Urothelium cell line (cell line): ENCODE measurements around the gene ST6GALNAC4.
"Not testable (repeated sequence)": the region's sequence is repeated elsewhere in the genome, so short reads cannot be mapped to it uniquely, and the experiment has no call there.

Experiments
- DNase-seq: peaks from one replicate; pipeline ENCODE4 v3.0.0; 2011; ENCODE audit warnings: low spot score, mixed read lengths
- FAIRE-seq: peaks from 2 replicates; lab custom pipeline; 2011; peaks lifted over from hg19 to GRCh38; lab: Jason Lieb, UNC

Gene ST6GALNAC4

DNA sequence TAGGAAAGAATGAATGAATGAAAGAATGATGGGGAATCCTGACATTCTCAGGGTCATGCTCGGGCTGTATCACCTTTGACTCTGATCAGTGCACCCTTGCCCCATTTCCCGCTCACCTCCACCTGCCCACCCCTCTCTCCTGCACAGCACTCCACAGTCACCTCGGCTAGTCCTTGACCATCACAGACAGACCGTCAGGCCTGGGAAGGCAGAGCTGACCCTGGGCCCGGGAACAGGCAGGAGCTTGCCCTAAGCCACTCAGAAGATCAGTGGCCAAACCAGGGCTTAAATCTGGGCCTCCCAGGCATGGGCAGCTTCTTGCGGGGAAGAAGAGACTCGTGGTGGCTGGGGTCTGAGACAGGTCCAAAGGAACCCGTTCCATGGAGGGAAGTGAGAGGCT, 21.0 kb downstream of the ST6GALNAC4 start:
- FAIRE-seq (no peak), DNase-seq (no peak)

DNA sequence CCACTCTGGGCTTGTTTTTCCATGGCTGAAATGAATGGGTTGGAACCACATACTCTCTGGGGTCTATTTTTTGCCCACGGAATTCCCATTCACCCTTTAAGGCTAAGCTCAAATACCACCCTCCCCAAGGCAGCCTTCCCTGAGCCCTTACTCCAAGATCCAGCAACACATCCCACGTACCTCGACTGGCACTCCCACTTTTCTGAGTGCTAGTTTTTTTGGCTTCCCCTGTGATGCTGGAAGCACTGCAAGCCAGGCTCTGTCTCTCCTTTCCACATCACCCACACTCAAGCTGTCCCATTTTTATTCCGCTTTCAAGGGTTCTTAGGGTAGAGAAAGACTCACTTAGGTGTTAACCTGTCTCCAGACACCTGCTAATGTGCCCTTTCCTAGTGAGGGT, 23.4 kb downstream of the ST6GALNAC4 start:
- DNase-seq, result no peak
- no peak for FAIRE-seq

DNA sequence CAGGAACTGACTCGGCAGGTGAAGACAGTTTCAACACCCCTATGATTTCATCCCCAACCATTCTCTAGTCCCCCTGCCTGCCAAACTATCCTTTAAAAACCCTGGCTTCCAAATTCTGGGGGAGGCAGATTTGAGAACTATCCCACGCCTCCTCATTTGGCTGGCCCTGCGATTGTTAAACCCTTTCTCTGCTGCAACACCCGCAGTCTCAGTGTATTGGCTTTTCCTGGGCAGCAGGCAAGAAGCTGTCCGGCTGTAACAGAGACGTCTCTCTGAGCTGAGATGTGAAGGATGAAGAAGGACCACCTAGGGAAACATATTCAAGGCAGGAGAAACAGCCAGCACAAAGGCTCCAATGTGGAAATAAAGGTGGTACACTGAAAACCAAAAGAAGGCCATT, 24.0 kb downstream of the ST6GALNAC4 start:
- DNase-seq (no peak), FAIRE-seq (no peak)

DNA sequence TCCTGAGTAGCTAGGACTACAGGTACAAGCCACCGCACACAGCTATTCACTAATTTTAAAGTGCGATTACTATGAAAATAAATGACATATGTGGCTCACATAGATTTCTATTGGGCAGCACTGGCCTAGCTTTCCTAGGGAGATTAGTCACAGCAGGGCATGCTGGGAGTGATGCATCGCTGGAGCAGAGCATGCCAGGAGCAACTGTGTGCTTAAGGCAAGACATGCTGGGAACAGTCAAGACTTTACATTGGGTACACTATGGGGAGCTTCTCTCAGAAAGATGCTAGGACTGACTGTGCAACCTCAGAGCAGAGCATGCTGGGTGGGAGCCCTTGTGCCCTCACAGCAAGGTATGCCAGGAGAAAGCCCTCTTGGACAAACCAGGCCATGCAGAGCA, 26.8 kb downstream of the ST6GALNAC4 start:
- FAIRE-seq (no peak), DNase-seq (no peak)

DNA sequence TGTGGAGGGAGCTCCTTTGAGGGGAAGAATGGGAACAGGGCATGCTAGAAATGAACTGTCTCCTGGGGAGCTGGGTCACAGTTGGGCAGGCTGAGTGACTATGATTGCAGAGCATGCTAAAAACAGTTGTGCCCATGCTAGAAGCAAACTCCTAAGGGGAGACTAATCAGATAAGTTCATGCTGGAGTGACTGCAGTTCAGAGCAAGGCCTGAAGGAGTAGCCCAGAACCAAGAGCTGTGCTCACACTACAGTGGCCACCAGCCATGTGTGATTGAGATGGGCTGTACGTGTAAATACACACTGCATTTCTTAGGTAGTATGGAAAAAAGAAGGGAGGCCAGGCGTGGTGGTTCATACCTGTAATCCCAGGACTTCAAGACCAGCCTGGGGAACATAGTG, 29.0 kb downstream of the ST6GALNAC4 start:
- FAIRE-seq (no peak), DNase-seq (no peak)

DNA sequence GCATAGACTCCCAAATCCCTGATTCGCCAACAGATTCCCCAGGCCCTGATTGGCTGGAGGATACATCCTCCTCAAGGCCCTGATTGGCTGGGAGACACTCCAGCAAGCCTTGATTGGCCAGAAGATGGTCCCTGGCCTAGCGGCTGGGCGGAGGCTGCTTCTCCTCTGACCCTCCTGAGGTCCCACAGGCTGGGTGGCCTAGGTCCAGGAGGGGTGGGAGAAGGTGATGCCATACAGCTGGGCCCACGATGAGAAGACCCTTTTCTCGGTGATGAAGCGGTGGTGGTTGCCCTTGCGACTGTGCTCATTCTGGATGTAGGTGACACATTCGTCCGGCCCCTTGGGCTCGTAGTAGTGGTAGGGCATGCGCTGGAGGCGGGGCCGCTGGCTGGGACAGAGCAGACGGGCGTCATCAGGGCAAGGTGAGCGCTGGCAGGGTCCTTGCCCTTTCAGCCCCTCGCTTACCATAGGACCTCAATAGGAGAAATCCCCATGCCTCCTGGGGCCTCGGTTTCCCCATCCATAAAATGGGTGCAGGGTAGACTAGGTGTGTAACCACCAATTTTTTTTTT, 30.4 kb downstream of the ST6GALNAC4 start:
- DNase-seq (no peak), FAIRE-seq (no peak)

DNA sequence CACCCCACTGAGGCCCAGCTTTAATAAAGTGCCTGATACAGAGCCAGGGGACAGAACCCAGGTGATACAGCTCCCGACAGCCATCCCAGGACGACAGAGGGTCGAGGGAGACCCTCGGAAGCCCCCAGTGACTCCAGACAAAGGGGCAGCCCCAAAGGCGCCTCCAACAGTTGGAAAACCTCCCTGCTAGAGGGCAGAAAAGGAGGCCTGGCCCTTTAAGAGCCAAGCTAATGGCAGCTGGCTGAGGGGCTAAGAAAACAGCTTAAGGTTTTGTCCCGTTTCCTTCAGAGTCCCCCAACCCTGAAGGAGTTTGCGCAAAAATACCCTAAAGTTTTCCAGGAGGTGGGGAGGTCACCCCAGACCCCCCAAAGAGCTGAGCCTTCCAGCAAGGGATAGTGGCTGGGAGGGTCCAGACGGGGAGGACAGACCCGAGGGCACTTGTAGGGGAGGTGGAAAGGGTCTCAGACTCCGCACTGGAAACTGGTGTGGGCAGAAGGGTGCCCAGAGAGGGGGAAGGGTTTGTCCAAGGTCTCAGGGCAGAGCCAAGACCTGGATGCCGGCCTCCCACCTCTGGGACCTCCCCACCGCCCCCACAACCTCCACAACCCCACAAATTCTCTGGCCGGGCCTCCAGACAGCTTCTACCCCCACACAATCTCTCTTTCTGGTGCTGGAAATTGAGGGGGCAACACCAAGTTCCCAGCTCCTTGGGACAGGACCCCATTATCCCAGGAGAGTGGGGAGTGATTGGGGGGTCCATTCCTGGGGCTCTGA, 31.1 kb downstream of the ST6GALNAC4 start:
- FAIRE-seq (no peak), DNase-seq (no peak)

DNA sequence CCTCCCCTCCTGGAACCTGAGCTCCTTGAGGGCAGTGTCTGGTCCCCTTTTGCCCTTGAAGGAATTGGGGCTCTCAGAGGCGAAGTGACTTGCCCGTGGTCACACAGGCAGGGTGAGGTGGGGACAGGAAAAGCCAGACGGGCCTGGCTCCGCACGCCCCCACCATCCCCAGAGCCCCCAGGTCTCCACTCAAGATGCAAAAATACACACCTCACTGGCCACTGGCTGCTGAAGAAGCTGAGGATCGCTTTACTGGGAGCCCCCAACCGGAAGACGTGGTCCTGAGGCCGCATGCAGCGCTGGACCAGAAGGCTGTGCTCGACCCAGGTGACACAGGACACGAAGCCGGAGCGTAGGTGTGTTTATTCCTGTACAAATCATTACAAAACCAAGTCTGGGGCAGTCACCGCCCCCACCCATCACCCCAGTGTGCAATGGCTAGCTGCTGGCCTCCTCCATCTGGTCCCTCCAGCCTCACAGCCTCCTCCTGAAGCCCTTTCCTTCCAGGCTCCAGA, 31.8 kb downstream of the ST6GALNAC4 start:
- no peak for DNase-seq
- no peak for FAIRE-seq

DNA sequence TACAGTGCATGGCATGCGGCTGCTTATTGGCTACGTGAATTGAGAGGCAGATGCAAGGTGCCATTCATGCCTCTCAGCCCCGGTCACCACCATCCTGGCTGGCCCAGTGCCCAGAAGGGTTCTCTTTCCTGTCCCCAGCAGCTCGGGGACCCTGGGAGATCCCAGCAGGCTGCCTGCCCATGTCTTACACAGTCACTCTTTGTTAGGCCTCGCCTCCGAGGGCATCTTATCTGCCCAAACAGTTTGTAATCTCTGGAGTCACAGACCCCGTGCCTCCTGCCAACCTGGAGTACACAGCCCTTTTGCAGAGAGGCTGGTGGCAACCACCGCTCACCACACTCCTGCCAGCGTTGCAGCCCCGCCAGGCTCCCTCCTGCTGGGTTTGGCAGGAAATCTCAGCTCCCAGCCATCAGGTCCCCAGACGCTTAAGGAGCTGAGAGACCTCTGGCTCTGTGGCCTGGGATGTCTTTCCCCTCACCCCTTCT, 32.4 kb downstream of the ST6GALNAC4 start:
- DNase-seq (no peak), FAIRE-seq (no peak)

DNA sequence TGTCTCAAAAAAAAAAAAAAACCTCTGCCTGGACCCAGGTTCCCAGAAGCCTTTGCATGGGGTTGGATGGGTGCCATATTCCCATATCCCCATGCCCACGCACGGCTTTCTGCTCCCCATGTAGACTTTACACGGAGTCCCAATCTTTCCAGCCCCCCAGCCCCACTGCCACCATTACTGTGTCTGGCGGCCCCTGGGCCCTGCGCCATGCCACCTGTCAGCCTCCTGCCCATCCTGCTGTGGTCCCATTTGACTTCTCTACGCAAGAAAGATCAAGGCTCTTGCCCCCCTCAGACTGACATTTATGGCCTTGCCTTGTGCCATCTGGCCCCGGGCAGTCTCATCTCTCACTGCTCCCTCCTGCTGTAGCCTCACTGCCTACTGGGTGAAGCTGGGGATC, 32.9 kb downstream of the ST6GALNAC4 start:
- FAIRE-seq (no peak), DNase-seq (no peak)

DNA sequence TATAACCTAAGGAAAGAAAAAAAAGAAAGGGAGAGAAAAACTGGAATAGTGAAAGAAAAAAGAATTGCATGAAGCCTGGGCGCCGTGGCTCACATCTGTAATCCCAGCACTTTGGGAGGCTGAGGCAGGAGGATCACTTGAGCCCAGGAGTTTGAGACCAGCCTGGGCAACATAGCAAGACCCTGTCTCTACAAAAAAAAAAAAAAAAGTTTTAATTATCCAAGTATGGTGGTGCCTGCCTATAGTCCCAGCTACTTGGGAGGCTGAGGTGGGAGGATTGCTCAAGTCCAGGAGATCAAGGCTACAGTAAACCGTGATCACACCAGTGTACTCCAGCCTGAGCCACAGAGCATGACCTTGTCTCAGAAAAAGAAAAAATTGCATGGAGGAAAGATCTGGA, 35.1 kb downstream of the ST6GALNAC4 start:
- not testable (repeated sequence) for DNase-seq, FAIRE-seq

DNA sequence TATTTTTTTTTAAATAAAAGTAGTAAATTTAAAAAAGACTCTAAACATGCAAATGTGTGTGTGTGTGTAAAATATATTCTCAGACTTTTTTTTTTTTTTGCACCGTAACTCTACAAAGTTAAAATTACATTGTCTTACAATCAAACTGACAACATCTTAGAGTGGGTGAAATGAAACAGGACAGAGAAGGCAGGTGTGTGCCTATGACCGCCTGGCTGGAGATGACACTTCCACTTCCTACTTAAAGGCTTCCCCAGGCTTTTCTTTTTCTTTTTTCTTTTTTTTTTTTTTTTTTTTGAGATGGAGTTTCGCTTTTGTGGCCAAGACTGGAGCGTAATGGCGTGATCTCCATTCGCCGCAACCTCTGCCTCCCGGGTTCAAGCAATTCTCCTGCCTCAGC, 36.7 kb downstream of the ST6GALNAC4 start:
- no peak for DNase-seq
- no peak for FAIRE-seq

DNA sequence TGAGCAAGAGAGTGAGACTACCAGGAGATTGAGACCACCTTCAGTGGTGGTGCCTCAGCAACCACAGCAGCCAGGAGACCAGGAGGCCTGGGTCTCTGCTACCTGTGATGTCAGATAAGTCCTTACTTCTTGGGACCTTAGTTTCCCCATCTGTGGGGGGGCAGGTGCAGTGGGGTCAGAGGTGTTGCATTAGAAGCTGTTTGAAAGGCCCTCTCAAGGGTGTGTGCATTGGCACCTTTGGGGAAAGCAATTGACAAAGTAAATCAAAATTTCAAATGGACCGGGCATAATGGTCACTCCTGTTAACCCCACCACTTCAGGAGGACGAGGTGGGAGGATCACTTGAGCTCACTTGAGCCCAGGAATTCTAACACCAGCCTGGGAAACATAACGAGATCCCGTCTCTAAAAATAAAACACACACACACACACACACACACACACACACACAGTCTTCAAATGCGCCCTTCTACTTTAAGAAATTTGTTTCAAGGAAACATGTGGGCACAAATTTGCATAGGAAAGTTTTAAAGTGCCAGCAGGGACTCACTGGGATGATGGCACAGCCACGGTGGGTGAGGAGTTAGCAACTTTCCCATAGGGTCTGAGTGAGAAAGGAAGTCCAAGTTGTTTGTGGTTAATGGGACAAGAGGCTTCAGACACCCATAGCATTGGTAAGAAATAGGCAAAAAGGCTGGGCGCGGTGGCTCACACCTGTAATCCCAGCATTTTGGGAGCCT, 38.0 kb downstream of the ST6GALNAC4 start:
- DNase-seq (no peak), FAIRE-seq (no peak)

DNA sequence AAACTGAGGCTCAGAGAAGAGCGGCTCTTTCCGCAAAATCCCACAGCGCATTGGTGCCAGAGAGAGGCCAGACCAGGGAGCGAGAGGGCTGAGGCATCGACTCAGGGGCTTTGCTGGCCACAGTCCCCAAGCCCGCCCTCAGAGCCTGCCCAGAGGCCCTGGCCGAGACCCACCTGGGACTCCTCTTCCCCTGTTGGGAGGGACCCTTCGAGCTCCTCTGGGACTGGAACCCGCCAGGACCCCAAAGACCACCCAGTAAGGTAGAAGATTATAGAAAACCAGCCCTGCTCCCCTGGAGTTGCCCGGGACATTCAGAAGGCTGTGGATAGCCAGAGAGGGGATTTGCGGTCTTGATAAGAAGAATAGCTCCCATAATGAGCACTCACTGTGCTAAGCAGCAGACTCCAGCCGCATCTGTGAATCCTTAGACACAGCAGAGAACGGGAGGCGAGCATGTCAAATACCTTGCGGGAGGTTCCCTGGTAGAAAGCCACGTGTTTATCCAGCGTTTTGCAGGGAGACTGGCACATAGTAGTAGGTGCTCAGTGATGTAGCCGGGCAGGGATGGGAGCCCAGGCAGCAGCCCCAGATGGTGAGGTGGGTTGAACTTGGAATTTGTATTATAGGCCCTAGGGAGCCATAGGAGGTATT, 38.7 kb downstream of the ST6GALNAC4 start:
- DNase-seq, result no peak

DNA sequence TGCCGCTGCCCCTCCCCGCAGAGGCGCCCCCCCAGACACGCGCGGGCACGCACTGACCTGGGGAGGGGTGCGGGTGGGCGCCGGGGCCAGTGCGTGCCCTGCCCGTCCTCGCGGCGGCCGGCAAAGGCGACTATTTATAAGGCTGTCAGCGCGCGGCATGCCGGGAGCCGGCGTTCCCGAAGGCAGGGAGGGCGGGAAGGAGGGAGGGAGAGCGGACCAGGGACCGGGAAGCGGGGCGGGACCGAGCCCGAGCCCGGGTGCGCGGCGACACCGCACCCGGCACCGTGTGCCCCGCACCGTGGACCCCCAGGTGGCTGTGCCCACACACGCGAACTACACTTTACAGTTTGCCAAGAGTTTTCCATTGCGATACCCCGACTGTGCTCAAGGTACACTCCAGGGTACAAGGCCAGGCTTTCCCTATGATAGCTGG, 39.3 kb downstream of the ST6GALNAC4 start, which contains the start of gene AK1:
Gene AK1, minus strand, starts transcription at position 110 of the 433 bp plus-strand sequence. CDS start 3,058 bp downstream, outside the sequence.
- FAIRE-seq (no peak), DNase-seq (peak; percentile 76)

More for the DNA sequence above, 38.7 kb downstream of the ST6GALNAC4 start:
- no peak for FAIRE-seq

DNA sequence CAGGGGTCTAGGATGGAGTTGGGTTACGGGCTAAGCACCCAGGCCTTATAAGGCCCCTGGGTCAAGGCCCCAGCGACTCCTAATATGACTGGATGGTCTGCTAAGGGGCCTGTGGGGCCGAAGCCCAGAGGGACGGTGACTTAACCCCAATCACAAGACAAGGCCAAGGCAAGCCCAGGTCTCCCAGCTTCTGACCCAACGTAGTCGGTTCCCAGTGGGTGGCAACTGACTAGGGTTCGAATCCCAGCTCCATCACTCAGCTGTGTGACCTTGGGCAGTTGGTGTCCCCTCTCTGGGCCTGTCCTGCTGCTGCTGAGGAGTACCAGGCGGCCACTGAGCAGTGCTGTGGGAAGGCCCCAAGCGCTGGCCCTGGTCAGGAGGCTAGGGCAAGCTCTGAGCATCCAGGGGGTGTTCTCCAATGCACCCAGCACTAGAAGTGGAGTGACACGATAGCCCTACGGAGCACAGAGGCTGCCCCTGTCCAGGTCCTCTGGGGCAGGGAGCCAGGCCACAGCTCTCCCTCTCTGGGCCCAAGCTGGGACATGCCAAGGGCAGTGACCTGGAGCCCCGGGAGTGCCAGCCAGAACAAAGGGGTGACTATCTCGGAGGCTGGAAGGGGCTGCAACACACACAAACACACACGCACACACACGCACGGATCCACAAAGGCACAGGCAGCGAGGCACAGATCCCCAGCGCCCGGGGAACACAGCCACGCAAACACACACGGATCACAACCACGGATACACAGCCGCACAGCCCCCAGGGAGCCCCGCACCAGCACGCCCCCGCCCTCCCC, 39.9 kb downstream of the ST6GALNAC4 start:
- FAIRE-seq, result no peak
- DNase-seq, result no peak

DNA sequence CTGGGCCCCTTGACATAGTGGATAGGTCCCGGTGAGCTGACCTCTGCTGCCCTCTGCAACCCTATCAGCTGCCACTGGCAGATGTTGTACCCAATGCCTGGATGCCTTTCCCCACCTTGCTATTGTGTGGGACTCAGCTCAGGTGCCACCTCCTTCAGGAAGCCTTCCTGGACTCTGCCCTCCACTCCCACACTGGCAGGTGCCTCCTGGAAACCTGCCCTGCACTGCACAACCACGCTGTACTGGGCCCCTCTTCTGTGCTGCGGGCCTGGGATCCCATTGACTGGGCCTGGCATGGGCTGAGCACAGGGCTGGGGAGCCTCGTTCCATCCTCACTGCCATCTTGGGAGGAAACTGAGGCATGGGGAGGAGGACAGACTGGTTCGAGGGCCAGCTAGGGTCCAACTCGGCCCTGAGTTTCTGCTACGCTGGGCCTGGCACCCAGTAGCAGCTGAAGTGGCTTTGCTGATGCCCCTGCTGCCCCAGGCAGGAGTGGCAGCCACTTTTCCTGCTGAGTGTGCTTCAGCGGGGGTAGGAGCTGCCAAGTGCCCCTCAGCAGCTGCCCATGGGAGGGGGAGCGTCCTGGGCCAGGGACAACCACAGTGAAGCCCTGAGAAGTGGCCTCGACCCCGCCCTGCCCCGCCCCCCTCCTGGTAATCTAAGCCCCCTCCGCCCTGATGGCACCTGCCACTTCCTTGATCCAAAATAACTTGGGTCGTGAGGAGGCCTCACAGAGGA, 40.6 kb downstream of the ST6GALNAC4 start:
- no peak for DNase-seq
- no peak for FAIRE-seq

DNA sequence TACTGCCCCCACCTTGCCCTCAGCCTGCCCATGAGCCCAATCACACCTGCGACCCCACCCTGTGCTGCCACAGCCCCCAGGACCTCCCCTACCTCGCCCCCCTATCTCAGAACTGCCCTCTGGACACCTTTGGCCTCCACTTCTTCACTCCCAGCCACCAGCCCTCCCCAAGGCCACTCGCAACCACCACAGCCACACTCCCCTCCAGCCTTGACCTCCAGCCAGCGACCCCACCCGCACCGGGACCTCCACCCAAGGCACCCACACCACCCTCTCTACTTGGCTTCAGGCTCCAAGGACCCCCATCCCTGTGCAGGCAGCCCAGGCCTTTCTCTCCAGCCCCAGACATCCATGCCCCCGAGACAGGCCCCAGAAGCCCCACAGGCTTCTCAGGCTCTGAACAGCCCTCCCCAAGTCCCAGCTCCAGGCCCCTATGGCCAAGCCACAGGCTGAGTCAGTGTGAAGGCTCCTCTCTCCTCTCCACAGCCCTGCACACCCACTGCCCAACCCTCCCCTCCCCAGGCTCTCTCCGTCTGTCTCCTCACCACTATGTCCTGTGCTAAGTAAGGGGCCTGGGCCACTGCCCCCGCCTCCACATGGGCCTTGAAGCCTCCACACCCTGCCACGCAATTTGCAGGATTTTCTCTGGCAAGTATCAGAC, 41.4 kb downstream of the ST6GALNAC4 start:
- no peak for FAIRE-seq
- DNase-seq, result no peak
